SU-DHL-6 (cell line): Measurements from ENCODE around the gene HAUS7.

Source experiments
- H2AFZ ChIP-seq: fragments of 200-600 bp; sonication (generic); 2 replicates; pipeline ENCODE4 v1.6.1; 2014; ENCODE audit warnings: low read depth, mild to moderate bottlenecking, moderate library complexity, mixed read lengths, antibody characterized with exemption, low read length; ENCODE audit not compliant: severe bottlenecking
- H3F3A ChIP-seq: fragments of 200-600 bp; shearing (Covaris generic); 2 replicates; pipeline ENCODE4 v1.6.0; 2016; ENCODE audit warnings: antibody characterized with exemption, mild to moderate bottlenecking; ENCODE audit not compliant: insufficient read depth
- H3K27ac ChIP-seq: fragments of 200-600 bp; sonication (generic); 2 replicates; pipeline ENCODE4 v1.5.1; 2016; ENCODE audit warnings: low read depth, mild to moderate bottlenecking, low read length, moderate library complexity, mixed read lengths
- H3K27me3 ChIP-seq: fragments of 200-600 bp; sonication (generic), shearing (Covaris generic); 2 replicates; pipeline ENCODE4 v1.6.0; 2014; ENCODE audit warnings: mild to moderate bottlenecking, low read length
- H3K36me3 ChIP-seq: fragments of 200-600 bp; sonication (generic); 2 replicates; pipeline ENCODE4 v1.6.1; 2014; ENCODE audit warnings: mild to moderate bottlenecking, low read length, mixed read lengths
- H3K4me2 ChIP-seq: fragments of 300-600, 200-600 bp; shearing (Covaris generic), sonication (generic); 2 replicates; pipeline ENCODE4 v1.6.0; 2014; ENCODE audit warnings: low read length, low read depth, mild to moderate bottlenecking; ENCODE audit not compliant: poor library complexity, severe bottlenecking
- H3K4me3 ChIP-seq: fragments of 200-600 bp; sonication (generic); 2 replicates; pipeline ENCODE4 v1.5.1; 2014; ENCODE audit warnings: antibody characterized with exemption, low read length, mild to moderate bottlenecking, mixed read lengths; ENCODE audit not compliant: insufficient read depth, poor library complexity, severe bottlenecking
- H3K79me2 ChIP-seq: fragments of 200-600 bp; sonication (generic); 2 replicates; pipeline ENCODE4 v1.6.1; 2014; ENCODE audit warnings: mild to moderate bottlenecking, low read length, moderate library complexity; ENCODE audit not compliant: insufficient read depth
- H3K9ac ChIP-seq: fragments of 200-600 bp; sonication (generic); 2 replicates; pipeline ENCODE4 v1.7.0; 2014; ENCODE audit warnings: mild to moderate bottlenecking, low read length
- H3K9me2 ChIP-seq: fragments of 200-600 bp; sonication (generic); replicated peaks from 2 replicates; pipeline ENCODE4 v1.6.1; 2014; ENCODE audit warnings: low read length; ENCODE audit not compliant: insufficient read depth
- H3K9me3 ChIP-seq: fragments of 200-600 bp; sonication (generic); 2 replicates; pipeline ENCODE4 v1.6.1; 2014; ENCODE audit warnings: low read length, mixed read lengths; ENCODE audit not compliant: insufficient read depth
- H4K20me1 ChIP-seq: fragments of 200-600 bp; sonication (generic); 2 replicates; pipeline ENCODE4 v1.6.1; 2014; ENCODE audit warnings: low read depth, mild to moderate bottlenecking, antibody characterized with exemption, low read length, moderate library complexity, mixed read lengths
- CTCF ChIP-seq: fragments of 200-600 bp; sonication (generic); IDR thresholded peaks from one replicate; pipeline ENCODE4 v1.5.1; 2017; ENCODE audit warnings: antibody characterized with exemption, mild to moderate bottlenecking, low read length, moderate library complexity; ENCODE audit not compliant: insufficient read depth, poor library complexity, severe bottlenecking
- EZH2phosphoT487 ChIP-seq: fragments of 200-600 bp; sonication (generic), shearing (Covaris generic); conservative IDR thresholded peaks from 2 replicates; pipeline ENCODE4 v1.6.1; 2018; ENCODE audit warnings: mild to moderate bottlenecking, antibody characterized with exemption, low read length, moderate library complexity, mixed read lengths

HAUS7 gene

GRCh38 chrX:153474718-153475117 lies 4.3 kb upstream of the HAUS7 start:
- no peak overlapping the region for H3K4me2 ChIP-seq
- no peaks in the 10 kb centered on the region for H3F3A ChIP-seq
- no peaks in the 10 kb centered on the region for H4K20me1 ChIP-seq
- H2AFZ ChIP-seq, result no peak overlapping the region
- no peaks in the 10 kb centered on the region for H3K36me3 ChIP-seq
- no peak overlapping the region for H3K9ac ChIP-seq
- peaks cover 4% of the 10 kb centered on the region for H3K79me2 ChIP-seq
- H3K27me3 ChIP-seq, result no peaks in the 10 kb centered on the region
- no peaks in the 10 kb centered on the region for H3K9me3 ChIP-seq
- no peak overlapping the region for H3K4me3 ChIP-seq
- H3K9me2 ChIP-seq, result no peaks in the 10 kb centered on the region
- TF ChIP-seq EZH2phosphoT487 (no peak), CTCF (no peak)
- no peak overlapping the region for H3K27ac ChIP-seq

DNA sequence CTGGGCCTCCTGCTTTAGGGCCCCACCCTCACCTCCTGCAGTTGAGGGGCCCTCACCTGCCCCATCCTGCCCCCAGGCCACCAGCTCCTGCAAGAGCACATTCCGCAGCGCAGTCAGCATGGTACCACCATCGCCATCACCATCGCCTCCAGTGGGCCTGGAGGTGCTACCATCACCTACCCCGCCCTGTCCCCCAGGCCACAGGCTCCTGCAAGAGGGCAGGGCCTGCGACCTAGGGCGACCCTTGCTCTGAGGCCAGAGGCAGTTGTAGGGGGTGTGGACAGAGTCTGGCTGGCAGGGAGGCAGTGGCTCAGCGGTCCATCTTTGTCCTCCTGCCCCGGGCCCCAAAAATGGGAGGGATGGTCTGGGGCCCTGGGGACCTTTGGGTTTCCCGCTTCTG lies 3.9 kb upstream of the HAUS7 start:
- no peak overlapping the region for H2AFZ ChIP-seq
- no peak overlapping the region for H3K27ac ChIP-seq
- H3K79me2 ChIP-seq, result peaks cover 7% of the 10 kb centered on the region
- no peak overlapping the region for H3K4me3 ChIP-seq
- H3K9me2 ChIP-seq, result no peaks in the 10 kb centered on the region
- H3K4me2 ChIP-seq, result no peak overlapping the region
- H3K27me3 ChIP-seq, result no peaks in the 10 kb centered on the region
- TF ChIP-seq CTCF, result no peak
- TF ChIP-seq EZH2phosphoT487, result no peak
- no peaks in the 10 kb centered on the region for H3F3A ChIP-seq
- no peaks in the 10 kb centered on the region for H4K20me1 ChIP-seq
- no peak overlapping the region for H3K9ac ChIP-seq
- no peaks in the 10 kb centered on the region for H3K9me3 ChIP-seq
- no peaks in the 10 kb centered on the region for H3K36me3 ChIP-seq

- no peak overlapping the region for H3K4me2 ChIP-seq
- H3K9me2 ChIP-seq, result no peaks in the 10 kb centered on the region
- H3K9ac ChIP-seq, result no peak overlapping the region
- H3K79me2 ChIP-seq, result peaks cover 11% of the 10 kb centered on the region
- H3K9me3 ChIP-seq, result no peaks in the 10 kb centered on the region
- no peak overlapping the region for H3K4me3 ChIP-seq
- no peaks in the 10 kb centered on the region for H4K20me1 ChIP-seq
- no peaks in the 10 kb centered on the region for H3F3A ChIP-seq
- H3K27ac ChIP-seq, result no peak overlapping the region
- no peaks in the 10 kb centered on the region for H3K36me3 ChIP-seq
- H3K27me3 ChIP-seq, result no peaks in the 10 kb centered on the region
- TF ChIP-seq EZH2phosphoT487, result no peak
- TF ChIP-seq CTCF, result no peak
- H2AFZ ChIP-seq, result no peak overlapping the region
These were observed 2.8 kb upstream of the HAUS7 start for GRCh38 chrX:153473126-153473525.
